Activated CD8-positive, alpha-beta memory T cell treated with anti-CD3 and anti-CD28 coated beads for 1 hour (primary cell): ENCODE data around the gene STX8.

Source experiments
- DNase-seq, 2 donors: peaks; one replicate each; pipeline ENCODE4 v3.0.0-alpha.2; 2020; ENCODE audit warnings: low read depth in 1 of 2; ENCODE audit errors: extremely low read depth in 1 of 2

STX8 gene

DNA sequence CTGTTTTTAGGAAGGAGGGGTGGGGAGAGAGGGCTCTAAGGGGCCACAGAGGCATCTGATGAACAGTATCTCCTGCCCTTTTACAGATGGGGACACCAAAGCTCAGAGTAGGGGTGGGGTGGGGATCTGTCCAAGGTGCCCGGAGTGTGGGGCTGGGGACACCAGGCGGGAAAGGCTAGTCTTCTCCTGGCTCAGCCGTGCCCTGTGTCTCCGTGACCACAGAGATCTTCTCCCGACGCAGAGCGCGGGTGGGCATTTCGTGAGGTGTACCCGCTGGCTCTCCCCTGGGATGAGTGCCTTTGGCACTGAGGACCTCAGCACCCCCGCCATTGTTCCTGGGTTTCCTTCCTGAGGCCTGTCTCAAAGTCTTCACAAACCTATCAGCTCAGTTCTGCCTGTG lies 344.8 kb downstream of the STX8 start:
- DNase-seq: no peak

DNA sequence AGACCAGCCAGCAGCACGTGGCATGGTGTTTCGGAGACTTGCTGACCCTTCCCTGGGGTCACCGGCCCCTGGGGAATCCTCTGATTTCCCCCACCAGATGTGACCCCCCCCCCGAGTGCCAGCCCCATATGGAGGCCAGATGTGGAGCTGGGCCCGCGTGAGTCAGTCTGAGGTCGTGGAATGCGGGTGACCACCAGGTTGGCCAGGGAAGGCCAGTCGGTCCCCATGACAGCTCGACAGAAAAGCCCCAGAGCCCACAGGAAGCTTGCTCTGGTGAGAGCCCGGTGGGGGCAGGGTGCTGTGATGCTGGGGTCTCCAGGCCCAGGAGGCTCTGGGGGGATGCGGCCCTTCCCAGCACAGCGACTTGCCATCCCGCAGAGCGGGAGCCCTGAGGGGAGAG lies 345.3 kb downstream of the STX8 start:
- no peak for DNase-seq

DNA sequence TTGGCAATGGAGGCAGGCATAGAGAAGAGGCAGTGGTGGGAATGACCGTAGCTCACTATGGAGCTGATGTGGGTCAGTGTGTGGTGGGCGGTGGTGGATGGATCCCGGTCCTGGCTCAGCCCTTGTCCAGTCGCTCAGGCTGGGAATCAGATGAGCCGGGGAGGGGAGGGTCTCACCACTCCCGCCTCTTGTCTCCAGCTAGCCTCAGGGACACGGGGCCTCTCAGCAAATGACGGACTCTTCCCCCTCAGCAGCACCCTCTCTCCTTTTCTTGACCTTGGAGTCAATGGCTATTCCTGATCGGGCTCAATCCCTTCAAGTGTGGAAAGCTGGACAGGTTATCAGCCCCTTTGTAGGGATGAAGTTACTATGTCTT lies 345.8 kb downstream of the STX8 start:
- no peak for DNase-seq

DNA sequence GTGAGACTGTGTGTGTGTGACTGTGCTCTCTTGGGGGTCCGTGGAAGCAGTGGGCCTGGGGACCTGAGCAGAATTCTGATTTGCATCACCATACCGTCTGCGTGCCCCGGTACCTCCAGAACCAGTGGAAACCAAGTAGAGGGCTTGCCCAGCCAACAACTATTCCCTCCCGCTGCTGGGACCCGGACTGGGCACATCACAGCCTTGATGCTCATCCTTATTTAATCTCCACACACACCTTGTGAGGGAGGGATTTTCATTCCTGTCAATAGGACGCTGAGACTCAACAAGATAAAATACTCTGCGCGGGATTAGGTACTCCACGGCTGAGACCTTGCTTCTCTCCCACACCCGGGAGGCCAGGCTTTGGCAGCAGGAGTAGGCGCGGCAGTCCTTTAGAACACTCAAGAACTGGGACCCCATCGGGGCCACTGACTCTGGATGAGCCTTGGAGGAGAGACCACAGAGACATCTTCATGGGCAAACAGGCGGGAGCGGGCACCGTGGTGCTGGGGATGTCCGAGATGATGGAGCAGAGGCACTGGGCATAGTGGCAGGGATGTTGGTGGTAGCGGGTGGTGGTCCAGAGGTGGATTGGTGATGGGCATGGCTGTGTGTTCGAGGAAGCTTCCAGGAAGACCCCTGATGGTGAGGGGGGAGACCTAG lies 346.3 kb downstream of the STX8 start:
- DNase-seq: no peak

DNA sequence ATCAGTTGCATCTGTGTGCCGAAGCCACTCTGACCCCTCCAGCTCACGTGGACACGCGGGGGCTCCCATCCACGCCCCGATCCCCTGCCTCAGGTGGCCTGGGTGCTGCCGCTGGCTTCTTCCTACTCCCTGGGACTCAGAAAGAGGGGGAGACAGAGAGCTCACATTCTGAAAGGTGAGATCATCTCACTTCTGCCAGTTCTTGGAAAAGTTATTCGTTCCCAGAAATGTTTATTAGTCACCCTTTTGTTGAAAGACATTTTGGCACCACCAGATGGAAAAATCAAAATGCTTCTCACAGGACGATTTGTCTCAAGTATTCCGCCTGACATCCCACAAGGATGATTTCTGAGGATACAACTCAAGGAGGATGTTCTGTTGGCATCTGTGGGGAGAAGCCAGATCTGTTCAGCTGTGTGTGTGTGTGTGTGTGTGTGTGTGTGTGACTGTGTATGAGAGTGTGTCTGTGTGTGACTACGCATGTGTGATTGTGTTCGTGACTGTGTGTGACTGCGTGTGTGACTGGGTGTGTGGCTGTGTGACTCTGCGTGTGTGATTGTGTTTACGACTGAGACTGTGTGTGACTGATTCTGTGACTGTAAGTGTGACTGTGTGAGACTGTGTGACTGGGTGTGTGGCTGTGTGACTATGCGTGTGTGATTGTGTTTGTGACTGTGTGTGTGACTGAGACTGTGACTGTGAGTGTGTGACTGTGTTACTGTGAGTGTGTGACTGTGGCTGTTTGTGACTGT lies 347.0 kb downstream of the STX8 start:
- no peak for DNase-seq

DNA sequence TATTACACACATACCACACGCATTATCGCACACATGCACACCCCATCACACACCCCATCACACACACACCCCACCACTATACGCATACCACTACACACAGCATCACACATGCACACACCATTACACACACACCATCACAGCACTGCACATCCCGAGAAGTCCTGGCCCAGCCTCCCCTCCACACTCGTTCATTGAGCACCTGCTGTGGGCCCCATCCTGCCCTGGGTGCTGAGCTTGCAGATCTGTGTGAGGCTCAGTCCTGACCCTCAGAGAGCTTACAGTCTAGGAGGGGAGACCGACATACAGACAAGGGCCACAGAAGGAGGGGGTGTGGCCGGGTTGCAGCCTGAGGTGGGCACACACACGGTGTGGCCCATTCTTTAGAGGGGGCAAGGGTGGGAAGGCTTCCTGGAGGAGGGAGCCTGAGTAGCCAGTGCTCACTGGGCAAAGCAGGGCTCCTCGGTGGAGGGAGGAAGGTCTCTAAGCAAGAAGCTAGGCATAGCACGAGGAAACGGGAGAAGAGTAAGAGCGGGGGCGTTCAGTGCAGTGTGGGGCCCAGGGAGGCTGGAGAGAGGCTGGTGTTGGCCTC lies 347.7 kb downstream of the STX8 start:
- DNase-seq: no peak

DNA sequence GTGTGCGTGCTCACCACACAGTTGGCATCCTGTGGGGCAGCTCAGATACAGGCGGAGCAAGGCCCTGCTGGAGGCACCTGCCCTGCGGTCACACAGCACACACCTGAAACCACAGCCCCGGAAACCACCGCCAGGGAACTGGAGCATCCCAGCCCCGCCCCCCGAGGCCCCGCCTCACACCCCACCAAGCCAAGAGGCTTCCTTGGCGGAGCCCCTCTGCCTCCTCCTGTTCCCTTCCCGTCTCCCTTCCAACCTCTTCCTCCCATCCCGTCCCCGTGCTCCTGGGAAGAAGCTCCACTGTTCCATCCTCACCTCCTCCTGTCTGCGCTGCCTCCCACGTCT lies 348.9 kb downstream of the STX8 start:
- no peak for DNase-seq

DNA sequence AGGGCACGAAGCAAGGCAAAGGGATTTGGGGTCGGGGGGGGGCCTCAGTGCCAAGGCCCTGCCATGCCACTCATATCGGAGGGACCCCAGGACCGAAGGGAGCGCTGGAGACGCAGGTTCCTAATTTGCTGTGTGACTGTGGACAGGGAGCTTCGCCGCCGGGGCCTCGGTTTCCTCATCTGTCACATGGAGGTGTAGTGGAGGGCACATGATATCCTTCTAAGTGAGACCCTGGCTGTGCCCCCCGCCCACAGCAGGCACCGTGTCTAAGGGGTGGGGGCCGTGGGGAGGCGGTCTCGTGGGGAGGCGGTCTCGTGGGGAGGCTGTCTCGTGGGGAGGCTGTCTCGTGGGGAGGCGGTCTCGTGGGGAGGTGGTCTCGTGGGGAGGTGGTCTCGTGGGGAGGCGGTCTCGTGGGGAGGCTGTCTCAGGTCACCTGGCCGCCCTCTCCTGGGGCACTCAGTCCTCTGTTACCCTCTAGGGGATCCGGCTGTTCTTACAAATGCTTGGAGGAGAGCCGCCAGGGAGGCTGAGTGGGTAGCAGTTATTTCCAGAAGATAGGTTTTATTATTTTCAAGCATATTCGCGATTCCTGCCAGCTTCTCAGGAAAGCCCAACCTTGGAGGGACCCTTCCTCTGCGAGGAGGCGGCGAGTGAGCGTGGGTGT lies 349.4 kb downstream of the STX8 start:
- no peak for DNase-seq

DNA sequence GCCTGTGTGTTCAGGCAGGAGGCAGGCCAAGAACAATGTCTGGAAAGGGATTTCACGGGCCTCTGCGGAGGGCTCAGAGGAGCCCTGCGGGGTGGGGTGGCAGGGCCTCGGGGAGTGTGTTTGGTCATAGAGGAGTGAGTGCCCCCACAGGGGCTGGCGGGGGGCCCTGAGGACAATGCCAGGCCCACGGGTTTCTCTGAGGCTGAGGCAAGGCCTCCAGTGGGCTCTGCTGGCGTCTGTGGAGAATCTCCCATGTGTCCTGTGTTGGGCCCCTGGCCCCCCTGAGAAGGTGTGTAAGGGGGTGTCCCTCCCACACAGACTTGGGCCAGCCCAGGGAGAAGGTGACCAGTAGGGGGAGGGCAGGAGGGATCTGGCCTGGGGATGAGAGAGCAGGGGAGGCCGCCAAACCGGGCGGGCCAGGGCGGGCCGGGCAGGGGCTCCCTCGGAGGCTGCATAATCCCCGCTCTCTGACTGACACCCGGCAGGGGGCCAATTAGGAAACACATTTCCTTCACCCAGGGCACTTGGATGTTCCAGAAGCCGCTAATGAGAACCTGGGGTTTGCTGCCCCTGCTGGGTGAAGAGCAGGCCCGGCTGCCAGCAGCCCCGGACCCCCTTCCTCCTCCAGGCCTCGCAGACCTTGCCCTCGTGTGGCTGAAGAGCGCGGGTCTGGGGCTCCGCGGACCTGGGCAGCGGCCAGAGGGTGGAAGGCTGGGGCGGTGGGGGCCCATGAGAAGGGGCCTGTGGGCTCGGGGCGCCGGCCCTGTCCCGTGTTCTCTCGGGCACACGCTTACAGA lies 350.1 kb downstream of the STX8 start:
- no peak for DNase-seq

DNA sequence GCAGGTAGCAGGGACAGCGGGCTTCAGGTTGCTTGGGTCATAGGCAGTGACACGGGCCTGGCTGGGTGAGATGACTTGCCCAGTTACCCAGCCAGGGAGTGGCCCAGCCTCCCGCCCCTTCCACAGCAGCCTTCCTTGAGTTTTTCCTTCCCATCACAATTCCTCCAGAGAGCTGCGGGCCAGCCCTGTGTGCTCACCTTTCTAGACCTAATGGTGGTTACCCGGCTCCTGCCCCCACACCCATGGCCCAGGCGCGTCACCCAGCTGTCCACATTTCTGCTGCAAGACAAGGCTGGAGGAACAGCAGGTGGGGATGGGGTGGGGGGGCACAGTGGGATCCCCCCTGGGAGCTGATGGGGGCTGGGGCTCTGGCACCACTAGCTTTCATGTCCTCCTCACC lies 351.1 kb downstream of the STX8 start:
- no peak for DNase-seq

DNA sequence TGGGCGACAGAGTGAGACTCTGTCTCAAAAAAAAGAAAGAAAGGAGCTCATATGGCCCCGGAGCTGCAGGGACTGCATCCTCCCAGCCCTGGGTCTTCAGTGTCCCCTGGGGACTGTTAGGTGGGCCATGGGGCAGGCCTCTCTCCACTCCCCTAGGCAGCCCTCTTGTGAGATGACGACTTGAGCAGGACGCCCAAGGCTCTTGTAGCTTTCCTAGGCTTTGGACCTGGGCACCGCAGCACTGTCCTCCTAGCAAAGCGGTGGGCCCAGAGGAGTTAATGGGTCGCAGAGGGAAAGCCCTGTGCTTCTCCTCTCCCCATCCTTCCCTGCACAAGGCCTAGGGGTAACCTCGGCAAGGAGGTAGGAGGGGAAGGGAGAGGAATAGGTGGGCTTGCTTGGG lies 352.1 kb downstream of the STX8 start:
- DNase-seq: no peak

DNA sequence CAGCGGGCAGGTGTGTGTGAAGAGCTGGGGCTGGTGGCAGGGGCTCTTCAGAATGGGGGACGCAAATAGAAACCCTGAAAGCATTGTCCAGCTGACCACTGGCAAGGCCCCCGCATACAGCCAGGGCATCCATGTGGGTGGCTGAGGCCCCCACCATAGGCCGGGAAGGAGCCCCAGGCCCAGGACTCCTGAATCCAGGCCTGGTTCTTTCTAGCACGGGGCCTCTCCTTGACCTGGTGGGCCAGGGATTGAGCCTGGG lies 353.8 kb downstream of the STX8 start:
- DNase-seq: no peak

DNA sequence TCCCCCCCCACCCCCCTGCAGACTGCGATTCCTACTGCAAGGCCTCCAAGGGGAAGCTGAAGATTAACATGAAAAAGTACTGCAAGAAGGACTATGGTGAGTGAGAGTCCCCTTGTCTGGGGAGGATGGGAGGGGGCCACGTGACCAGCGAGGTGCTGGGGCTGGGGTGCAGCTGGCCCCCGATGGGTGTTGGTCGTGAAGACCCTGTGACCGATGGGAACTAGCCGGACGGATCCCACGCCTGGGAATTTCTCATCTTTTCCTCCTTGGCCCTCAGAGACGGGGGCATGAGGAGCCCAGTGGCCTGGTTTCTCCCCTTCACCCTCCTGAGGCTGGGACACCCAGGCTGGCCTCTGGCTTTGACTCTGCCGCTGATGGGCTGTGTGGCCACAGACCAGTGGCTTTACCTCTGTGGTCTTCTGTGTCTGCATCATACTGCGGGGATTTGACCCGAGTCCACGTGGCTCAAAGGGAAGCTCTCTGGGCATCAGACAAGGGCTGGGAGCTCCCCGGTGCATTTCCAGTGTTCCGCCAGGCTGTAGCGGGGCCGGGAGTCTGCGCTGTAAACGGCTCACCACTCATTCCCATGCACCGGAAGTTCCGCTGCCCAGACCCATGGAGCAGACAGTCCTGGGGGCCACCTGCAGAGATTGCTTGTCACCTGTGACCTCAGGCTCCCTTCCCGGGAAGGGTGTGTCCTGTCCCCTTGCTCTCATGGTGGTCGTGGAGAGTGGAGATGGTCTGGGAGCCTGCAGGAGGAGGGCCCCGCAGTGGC lies 354.3 kb downstream of the STX8 start:
- DNase-seq: no peak

DNA sequence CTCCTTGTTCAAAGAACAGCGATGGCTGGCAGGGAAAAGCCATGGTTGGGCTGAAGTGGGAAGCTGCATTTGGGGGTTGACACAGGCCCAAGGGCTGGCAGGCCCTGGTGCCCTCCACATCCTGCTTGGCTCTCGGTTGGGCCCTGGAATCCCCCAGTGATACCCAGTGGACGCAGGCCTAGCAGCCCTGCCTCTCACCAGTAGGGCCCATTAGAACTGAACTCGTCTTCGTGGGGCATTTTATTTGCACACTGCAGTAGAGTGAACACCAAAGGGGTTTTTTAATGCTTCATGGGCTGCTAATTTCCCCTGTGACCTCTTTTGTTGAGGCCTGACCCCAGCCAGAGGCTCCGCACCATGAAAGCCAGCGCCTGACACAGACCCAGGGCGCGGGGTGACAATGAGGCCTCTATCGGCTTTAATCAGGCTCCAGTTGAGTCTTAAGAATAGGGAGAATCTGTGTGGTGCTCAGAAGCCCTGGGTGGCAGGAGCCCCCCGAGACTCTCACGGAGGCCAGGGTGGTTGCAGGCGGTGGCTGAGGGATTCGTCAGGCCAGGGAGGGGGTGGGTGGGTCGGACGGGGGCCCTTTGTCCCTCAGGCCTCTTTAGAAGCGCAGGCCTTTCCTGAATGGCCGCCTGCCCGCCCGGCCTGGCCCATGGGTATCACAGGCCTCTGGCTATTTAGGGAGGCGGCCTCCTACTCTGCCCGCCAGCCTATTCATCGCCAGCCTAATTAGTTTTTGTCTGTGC lies 355.0 kb downstream of the STX8 start:
- DNase-seq: no peak

DNA sequence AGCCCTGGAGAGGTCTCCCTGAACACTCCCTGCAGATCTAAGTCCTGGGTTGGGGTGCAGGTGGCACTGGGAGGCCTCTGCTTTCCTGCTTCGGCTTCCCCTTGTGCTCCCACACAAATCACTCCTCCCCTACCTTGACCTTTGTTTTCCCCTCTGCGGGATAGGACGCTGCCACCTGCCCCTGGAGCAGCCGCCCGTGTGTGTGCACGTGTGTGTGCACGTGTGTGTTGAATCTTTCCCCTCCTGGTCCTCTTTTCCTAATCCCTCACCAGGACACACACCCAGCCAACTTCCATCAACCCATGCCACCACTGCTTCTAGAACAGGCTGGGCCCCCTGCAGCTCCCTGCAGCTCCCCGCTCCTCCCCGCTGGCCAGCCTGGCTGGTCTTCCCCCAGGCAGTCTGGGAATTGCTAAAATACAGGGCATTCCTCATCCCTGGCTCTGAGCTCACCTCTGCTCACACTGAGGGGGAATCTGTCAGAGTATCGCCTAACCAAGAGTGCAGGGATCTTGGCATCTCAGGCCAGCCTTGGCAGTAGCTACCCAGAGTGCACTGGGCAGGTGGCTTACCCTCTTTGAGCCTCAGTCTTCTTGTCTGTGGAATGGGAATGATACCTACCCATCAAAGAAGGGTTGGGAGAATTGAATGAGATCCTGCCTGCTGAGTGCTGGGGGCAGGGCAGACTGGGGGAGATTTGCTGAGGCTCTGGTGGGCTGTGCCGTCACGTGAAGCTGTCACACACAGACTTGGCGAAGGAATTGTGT lies 355.8 kb downstream of the STX8 start:
- DNase-seq: no peak

DNA sequence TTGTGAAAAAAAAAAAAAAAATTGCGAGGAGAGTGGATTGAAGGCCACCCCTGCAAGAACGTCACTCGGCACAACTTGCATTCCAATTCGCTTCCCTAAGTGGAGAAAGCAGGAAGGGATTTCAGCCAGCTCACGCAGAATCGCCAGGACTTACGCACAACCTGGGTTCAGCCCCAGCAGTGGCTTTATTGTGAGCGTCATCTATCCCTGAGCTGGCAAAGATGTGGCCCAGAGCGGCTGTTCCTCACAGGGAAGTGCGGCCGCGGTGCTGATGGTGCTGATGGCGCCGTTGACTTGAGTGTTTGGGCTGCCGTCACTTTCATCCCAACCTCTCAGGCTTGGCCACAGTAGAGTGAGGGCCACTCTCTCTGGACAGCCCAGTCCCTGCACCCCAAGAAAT lies 356.7 kb downstream of the STX8 start:
- no peak for DNase-seq

DNA sequence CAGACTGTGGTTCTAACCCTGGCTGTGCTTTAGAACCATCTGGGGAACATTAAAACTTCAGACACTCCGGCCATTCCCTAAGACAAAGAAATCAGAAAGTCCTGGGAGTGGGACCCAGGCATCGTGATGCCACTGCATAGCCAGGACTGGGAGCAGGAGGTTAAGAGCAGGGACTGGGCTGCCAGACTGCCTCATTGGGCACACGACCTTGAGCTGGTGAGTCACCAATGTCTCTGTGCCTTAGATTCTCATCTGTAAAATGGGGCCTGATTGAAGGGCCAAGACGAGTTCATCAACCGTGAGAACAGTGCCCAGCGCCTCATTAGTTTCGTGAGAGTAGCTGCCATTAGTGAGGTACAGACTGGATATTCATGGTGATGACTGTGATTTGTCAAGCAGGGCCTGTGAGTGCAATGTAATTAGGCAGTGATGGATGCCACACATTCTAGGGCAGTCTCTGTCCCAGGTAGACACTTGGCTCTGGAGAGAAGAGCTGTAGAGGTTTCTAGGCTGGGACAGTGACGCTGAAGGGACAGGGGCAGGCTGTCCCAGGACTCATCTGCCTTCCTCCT lies 357.5 kb downstream of the STX8 start:
- DNase-seq: no peak

DNA sequence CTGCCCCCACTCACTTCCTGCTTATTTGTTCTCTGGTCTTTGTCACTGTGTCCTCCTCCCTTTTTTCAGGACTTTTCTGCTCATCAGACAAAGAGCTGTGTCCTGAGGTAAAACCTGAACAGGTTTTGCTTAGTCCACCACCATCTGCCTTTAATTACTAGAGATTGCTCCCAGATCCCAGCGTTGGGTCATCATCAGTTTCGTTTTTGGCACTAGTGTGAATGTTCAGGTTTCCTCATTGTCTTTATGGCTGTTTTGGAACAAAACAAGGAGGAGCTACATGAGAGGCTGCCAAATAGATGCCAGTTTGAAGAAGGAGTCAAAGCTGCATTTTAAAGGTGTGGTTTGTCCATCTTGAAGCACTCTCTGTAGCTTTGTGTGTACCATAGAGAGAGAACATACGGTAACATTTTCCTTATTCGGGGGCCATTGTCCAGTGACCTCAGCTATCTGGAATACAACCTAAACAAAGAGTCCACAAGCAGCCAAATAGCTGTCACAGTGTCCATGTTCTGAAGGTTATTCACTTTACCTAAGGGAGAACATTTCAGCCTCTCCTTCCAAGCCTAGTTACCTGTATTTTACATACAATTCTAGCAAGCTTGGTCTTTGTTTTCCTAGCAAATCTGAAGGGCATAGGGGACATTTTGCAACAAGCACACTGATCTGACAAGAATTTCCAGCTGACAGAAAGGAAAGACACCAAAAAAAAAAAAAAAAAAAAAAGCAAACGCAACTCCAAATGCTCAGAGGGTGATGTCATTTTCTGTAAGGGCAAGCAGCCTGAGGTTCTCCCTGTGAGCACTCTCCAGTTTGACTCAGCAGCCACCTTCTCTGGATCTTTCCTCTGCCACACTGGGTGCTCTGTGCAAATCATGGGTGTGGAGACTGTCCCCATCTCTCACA lies 358.2 kb downstream of the STX8 start:
- DNase-seq: no peak
